ENCODE measurements around the gene EID3.
"Not testable (repeated sequence)": the region's sequence is repeated elsewhere in the genome, so short reads cannot be mapped to it uniquely, and the experiment has no call there.

Gene EID3

GRCh38 chr12:104303538-104304151, at the start of gene EID3:
Gene EID3, plus strand, starts transcription at chr12:104303739. Its CDS starts 196 bp downstream, at chr12:104303935.
- DNase-seq: peak; percentile 89 to 90

- no peak for DNase-seq
Observed at GRCh38 chr12:104257913-104258472, 45.5 kb upstream of the EID3 start.

DNA sequence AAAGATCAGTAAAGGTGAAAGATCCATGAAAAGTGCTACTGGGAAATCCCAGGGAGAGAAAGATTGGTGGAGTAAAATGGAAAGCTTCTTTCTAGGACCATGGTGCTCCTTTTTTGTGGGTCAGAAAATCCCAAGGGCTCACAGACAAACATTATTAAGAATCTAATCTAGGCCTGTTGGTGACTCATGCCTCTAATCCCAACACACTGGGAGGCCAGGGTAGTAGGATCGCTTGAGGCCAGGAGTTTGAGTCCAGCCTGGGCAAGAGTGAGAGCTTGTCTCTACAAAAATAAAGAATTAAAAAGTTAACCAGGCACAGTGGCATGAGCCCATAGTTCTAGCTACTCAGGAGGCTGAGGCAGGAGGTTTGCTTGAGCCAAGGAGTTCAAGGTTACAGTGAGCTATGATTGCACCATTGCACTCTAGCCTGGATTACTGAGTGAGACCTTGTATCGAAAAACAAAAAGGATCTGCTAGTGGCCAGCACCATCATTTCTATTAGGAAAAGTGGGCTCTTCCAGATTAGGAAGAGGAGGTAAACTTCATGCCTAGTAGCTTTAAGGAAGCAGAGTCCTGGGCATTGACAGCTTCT, 45.0 kb upstream of the EID3 start:
- DNase-seq: no peak

GRCh38 chr12:104263026-104263425, 40.5 kb upstream of the EID3 start:
- DNase-seq: no peak

GRCh38 chr12:104263580-104264358, 39.8 kb upstream of the EID3 start:
- DNase-seq: no peak

GRCh38 chr12:104265436-104265835, 38.1 kb upstream of the EID3 start:
- not testable (repeated sequence) for DNase-seq

DNA sequence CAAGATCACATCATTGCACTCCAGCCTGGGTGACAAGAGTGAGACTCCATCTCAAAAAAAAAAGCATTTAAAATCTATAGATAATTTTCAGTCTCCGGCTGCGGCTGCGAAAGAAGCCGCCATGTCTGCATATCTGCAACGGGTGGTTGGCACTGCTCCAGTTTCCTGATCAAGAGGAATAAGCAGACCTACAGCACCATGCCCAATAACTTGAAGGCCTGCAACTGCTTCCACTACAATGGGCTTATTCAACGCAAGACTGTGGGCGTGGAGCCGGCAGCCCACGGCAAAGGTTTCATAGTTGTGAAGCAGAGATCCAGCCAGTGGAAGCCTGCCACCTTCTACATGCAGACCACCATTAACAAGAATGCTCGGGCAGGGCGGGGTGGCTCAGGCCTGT, 30.6 kb upstream of the EID3 start:
- no peak for DNase-seq

- no peak for DNase-seq
Observed at GRCh38 chr12:104273503-104273902, 30.0 kb upstream of the EID3 start.

DNA sequence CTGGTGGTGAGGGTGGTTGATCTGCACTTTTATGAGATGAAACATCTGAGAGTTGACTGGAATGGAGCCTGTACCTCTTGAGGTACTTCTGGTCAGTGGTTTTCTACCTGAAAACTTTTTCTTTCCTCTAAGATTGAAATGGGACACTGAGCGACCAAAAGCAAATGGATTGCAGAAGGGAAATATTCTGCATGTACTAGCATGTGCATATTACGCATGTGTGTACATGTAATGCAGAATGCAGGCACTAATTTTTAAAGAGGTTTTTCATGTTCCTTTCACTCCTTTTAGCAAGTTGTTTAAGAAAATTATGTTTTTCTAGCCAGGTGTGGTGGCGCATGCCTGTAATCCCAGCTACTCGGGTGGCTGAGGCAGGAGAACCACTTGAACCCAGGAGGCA, 28.7 kb upstream of the EID3 start:
- DNase-seq: no peak

GRCh38 chr12:104275689-104276088, 27.9 kb upstream of the EID3 start:
- no peak for DNase-seq

- DNase-seq: no peak
Observed at GRCh38 chr12:104276273-104277131, 27.0 kb upstream of the EID3 start.

DNA sequence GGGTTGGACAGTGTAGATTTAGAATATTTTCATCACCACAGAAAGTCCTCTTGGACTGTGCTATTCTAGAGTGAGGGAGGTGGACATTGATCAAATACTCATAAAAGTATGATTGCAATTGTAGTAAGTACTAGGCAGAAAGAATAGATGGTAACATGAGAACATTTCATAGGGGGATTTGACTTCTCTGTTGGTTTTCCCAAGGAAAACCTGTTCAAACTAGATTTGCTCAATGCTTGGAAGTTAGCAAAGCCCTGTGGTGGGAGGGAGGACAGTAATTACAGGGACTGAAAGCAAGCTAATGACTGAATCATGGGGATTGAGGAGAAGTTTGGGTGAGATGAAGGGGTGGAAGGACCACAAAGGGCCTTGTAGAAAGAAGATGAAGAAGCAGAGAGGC, 24.4 kb upstream of the EID3 start:
- DNase-seq: no peak

- no peak for DNase-seq
Observed at GRCh38 chr12:104280111-104280510, 23.4 kb upstream of the EID3 start.

DNA sequence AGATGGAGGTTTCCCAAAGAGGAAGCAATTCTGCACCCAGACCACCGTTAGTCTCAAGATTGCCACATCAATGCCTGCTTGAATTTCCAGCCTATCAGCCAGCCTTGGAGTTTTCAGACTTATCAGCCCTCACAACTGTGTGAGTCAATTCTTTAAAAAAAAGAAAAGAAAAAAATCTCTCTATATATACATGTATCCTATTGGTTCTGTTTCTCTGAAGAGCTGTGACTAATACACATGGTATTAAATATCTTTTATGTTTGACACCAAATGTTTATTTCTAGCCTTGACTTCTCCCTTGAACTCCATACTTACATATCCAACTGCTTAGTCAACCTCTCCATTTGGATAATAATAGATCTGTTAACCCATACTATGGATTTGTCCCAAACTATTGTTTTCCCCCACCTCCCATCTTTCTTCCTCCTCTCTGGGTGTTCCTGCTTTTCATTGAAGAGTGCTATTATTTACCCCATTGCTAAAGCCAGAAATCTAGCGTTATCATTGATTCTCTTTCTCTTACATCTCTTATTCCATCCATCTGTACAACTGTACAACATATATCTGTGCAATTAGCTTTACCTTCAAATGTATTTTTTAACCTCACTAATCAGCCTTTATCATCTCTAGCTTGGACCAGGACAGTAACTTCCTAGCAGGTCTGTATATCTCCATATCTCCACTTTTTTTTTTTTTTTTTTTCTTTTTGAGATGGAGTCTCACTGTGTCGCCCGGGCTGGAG, 22.7 kb upstream of the EID3 start:
- no peak for DNase-seq

DNA sequence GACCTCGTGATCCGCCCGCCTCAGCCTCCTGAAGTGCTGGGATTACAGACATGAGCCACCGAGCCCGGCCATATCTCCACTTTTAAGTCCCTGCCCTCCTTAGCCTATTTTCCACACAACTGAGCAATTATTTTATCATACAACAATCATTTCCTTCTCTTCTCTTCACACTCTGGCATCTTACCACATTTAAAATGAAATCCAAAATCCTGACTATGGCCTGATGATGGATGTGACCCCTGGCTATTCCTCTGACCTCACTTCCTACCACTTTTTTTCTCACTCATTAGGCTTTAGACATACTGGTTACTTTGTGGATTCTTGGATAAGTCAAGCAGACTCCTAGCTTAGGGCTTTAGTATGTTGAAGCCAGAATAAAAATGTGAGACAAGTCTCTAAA, 21.9 kb upstream of the EID3 start:
- no peak for DNase-seq

GRCh38 chr12:104282109-104282508, 21.4 kb upstream of the EID3 start:
- no peak for DNase-seq

DNA sequence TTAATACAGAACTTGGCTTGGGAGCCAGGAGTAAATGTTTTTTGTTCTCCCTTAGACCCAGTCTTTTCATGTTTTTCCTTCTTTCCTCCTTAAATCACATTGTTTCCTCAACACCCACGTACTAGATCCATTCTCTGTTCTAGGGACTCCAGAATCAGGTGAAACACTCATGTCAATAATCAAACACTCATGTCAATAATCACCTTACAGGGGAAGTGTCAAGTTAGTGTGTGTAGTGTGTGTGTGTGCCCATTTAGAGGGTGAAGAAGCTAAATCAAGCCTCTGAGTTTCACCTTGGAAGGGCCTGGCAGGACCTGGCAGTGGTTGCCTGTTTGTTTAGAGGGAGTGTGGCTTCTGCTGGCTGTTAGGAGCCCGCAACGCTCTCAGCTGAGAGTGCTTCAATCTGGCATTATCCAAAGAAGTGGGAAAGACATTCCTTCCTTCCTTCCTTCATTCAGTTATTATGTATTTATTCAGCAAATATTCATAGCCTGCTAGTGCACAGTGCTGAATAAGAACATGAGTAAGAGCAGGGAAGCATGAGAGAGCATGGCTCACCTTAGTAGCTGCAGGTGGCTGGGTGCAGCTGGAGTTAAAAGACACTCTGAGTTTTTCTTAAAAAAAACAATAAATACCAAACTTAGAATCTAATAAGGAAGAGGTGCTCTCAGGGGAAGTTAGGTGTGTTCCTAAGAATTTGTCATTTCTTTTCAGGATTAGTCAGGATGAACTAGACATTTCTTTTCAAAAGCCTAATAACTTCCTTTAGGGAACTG, 17.6 kb upstream of the EID3 start:
- DNase-seq: no peak

- DNase-seq: peak; percentile 87
Observed at GRCh38 chr12:104286516-104287482, 16.7 kb upstream of the EID3 start.

DNA sequence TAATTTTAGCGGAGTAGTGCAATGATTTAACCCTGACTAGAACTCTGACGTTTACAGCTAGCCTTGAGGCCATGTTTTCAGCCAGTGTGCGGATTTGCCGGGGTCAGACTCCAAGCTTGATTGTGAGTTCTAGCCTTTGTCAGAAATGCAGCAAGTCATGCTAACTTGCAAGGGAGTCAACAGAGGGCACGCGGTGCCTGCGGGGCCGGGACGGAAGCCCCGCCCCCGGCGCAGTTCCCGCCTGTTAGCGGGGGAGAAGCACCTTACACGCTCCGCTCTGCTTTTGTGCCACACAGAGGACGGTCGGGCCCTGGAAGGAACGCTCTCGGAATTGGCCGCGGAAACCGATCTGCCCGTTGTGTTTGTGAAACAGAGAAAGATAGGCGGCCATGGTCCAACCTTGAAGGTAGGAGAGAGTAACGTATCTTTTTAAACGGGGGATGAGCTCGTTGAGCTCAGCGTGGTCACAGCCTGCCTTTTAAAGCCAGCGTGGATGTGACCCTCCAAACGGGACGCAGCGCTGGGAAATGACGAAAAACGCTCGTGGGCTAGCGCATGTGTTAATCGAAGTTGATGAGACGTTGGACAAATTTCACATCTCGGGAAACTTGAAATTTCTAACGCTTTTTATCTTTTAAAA, 14.8 kb upstream of the EID3 start:
- peak; percentile 82 for DNase-seq

DNA sequence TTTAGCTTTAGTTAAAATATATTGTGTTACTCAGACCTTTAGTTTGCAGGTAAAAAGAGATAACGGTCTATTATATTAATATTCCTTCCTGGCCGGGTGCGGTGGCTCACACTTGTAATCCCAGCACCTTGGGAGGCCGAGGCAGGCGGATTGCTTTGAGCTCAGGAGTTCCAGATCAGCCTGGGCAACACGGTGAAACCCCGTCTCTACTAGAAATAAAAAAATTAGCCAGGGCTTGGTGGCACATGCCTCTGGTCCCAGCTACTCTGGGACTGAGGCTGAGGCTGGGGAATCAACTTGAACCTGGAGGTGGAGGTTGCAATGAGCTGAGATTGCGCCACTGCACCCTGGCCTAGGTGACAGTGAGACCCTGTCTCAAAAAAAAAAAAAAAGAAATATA, 13.2 kb upstream of the EID3 start:
- DNase-seq: no peak
